ENCODE results near the gene RFFL. TPM values are rescaled to one million over a fixed set of nuclear protein-coding genes. Genes with fewer than 3 reads are reported as not detected.
"Not testable (repeated sequence)": the region's sequence is repeated elsewhere in the genome, so short reads cannot be mapped to it uniquely, and the experiment has no call there.

RFFL gene
- total RNA-seq, 4 donors from 2014 or later: 51.1 to 145 (median 96.1) TPM

DNA sequence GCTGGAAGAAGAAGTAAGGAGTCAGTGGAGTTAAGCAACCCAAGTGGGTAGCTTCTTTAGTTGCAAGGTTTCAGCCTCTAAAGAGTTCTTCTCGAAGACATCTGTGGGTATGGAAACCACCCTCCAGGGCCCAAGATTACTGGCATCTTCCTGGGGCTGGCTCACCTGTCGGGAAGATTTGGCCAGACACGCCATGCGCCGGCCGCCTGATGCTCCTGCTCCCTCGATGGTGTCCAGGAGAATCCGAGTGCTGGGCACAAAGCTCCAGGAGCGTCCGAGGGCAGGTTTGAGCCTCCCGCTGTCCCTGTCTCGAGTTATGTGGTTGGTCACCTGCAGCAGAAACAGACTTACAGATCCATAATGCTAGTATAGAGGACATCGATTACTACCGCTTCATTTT lies 37.5 kb upstream of the RFFL start:
- no peaks in the 10 kb centered on the region for H3K9me3 ChIP-seq
- H3K4me3 ChIP-seq (replicated peaks in 1 of 3): no peak overlapping the region
- WGBS, 2 donors: 97 to 99% methylated on average over 10 to 14 of the region's 14 CpGs
- intact Hi-C loops (cut with DNase I): no loop called here
- no peak overlapping the region for H3K27ac ChIP-seq
- H3K27me3 ChIP-seq: no peaks in the 10 kb centered on the region
- peaks cover 17 to 26% of the 10 kb centered on the region in 2 donors for H3K36me3 ChIP-seq
- TF ChIP-seq POLR2A (IDR thresholded peaks at IDR 0.05): no peak
- TF ChIP-seq, protein P1, sequence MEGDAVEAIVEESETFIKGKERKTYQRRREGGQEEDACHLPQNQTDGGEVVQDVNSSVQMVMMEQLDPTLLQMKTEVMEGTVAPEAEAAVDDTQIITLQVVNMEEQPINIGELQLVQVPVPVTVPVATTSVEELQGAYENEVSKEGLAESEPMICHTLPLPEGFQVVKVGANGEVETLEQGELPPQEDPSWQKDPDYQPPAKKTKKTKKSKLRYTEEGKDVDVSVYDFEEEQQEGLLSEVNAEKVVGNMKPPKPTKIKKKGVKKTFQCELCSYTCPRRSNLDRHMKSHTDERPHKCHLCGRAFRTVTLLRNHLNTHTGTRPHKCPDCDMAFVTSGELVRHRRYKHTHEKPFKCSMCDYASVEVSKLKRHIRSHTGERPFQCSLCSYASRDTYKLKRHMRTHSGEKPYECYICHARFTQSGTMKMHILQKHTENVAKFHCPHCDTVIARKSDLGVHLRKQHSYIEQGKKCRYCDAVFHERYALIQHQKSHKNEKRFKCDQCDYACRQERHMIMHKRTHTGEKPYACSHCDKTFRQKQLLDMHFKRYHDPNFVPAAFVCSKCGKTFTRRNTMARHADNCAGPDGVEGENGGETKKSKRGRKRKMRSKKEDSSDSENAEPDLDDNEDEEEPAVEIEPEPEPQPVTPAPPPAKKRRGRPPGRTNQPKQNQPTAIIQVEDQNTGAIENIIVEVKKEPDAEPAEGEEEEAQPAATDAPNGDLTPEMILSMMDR (IDR thresholded peaks at IDR 0.05): no peak
- DNase-seq: no peak
- no peaks in the 10 kb centered on the region for H3K4me1 ChIP-seq

DNA sequence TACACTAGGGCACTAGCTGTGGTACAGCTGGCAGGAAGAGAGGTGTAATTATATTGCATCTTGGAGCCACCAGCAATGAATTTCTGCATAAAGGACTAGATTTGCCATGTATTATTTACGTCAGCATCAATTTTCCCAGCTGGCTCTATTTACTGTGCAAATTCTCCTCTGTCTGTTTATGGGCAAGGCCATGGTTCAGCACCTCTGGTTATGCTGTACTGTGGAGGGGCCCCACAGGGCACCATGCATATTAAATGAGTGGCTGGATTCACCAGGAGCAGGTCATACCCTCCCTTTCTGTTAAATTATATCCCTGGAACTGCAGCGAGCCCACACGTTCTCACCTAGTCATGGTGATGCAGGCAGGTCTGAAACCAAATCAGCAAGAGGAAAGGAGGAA lies 36.4 kb upstream of the RFFL start:
- Histone ChIP-seq H3K27me3 (no peaks in the 10 kb centered on the region), H3K4me3 (replicated peaks in 1 of 3) (no peak overlapping the region), H3K27ac (no peak overlapping the region), H3K36me3 (peaks cover 13 to 23% of the 10 kb centered on the region in 2 donors), H3K9me3 (no peaks in the 10 kb centered on the region), H3K4me1 (no peaks in the 10 kb centered on the region)
- TF ChIP-seq, protein P1 (IDR thresholded peaks at IDR 0.05): no peak
- no peak for TF ChIP-seq POLR2A (IDR thresholded peaks at IDR 0.05)
- no peak for DNase-seq
- intact Hi-C loops (cut with DNase I): no loop called here
- 92 to 95% methylated on average over 3 of the region's 3 CpGs for WGBS, 2 donors

DNA sequence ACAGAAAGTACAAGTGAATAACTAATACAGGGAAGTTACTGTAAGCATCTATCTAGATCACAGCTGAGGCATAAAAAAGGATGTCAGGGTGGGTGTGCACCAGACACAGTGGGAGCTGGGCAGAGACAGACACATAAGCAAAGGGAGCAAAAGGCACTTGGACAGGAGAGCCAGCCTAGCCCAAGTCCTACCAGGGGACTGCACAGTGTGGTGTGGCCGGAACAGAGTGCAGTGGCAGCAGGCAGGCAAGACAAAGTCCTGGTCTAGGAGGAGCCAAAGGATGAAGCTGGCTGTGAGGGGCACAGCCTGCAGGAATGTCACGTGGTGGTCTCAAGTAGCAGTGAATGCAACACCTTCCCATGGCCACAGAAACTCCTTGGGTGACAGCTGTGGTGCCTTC lies 34.3 kb upstream of the RFFL start:
- Histone ChIP-seq H3K36me3 (peaks cover 13 to 18% of the 10 kb centered on the region in 2 donors), H3K4me1 (no peaks in the 10 kb centered on the region), H3K9me3 (no peaks in the 10 kb centered on the region), H3K4me3 (replicated peaks in 1 of 3) (no peak overlapping the region), H3K27ac (no peak overlapping the region), H3K27me3 (no peaks in the 10 kb centered on the region)
- TF ChIP-seq, protein P1 (IDR thresholded peaks at IDR 0.05): no peak
- no peak for TF ChIP-seq POLR2A (IDR thresholded peaks at IDR 0.05)
- intact Hi-C loops (cut with DNase I): no loop called here
- 85 to 90% methylated on average over 2 of the region's 2 CpGs for WGBS, 2 donors
- no peak for DNase-seq

DNA sequence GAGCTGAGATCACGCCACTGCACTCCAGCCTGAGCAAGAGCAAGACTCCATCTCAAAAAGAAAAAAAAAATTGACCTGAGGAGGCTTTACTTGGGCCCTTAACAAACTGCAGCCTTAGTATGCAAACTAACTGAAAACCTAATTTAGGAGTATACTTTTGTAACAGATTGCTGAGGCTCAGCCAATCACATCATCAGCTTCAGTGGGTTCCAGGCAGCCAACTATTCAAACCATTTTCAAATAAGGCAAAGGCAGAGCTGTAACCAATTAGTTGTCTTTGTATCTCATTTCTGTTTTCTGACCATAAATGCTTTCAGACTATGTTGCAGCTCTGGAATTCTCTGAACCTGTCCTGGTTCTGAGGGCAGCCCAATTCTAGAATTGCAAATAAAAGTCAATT lies 32.2 kb upstream of the RFFL start:
- no peaks in the 10 kb centered on the region for H3K27me3 ChIP-seq
- no peak for DNase-seq
- TF ChIP-seq, protein P1 (IDR thresholded peaks at IDR 0.05): no peak
- intact Hi-C loops (cut with DNase I): no loop called here
- no peak overlapping the region for H3K27ac ChIP-seq
- no peaks in the 10 kb centered on the region for H3K9me3 ChIP-seq
- WGBS, 2 donors: 100% methylated on average over 1 of the region's 1 CpG
- H3K4me3 ChIP-seq (replicated peaks in 1 of 3): no peak overlapping the region
- H3K4me1 ChIP-seq: no peaks in the 10 kb centered on the region
- peaks cover 11 to 15% of the 10 kb centered on the region in 2 donors for H3K36me3 ChIP-seq

DNA sequence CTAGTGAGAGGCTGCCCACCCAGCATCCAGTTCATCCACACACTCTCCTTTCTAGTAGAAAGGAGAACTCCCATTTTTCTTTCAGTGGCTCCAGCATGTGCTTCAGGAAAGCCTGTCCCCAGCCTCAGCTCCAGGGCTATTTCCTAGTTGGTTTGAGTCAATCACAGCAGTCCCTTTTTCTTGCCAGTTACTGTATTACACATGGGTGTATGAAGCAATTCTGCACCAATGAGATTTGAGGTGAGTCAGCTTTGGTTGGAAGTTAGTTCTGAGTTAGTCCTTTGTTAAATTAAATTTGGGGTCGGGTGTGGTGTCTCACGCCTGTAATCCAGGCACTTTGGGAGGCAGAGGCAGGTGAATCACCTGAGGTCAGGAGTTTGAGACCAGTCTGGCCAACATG lies 31.4 kb upstream of the RFFL start:
- TF ChIP-seq, protein P1 (IDR thresholded peaks at IDR 0.05): no peak
- TF ChIP-seq POLR2A (IDR thresholded peaks at IDR 0.05): no peak
- intact Hi-C loops (cut with DNase I): loop anchor here (5.0 kb wide), 1 partner anchor 98 kb away; no protein-coding TSS in a partner anchor
- WGBS, 2 donors: 86 to 100% methylated on average over 2 of the region's 2 CpGs
- Histone ChIP-seq H3K4me1 (peaks cover 0 to under 1% of the 10 kb centered on the region in 2 donors), H3K27ac (no peak overlapping the region), H3K36me3 (peaks cover 2 to 7% of the 10 kb centered on the region in 2 donors), H3K4me3 (replicated peaks in 1 of 3) (no peak overlapping the region), H3K27me3 (no peaks in the 10 kb centered on the region), H3K9me3 (no peaks in the 10 kb centered on the region)
- no peak for DNase-seq

DNA sequence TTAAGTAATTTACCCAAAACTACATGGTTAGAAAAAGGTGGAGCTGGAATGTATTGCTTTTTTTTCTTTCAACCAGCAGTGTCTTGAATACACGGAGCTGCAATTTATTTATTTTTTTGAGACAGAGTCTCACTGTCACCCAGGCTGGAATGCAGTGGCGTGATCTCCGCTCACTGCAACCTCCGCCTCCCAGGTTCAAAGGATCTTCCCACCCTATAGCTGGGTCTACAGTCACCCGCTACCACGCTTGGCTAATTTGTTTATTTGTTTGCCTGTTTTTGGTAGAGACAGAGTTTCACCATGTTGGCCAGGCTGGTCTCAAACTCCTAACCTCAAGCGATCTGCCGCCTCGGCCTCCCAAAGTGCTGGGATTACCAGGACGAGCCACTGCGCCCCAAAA lies 27.2 kb upstream of the RFFL start:
- intact Hi-C loops (cut with DNase I): loop anchor here (5.0 kb wide), 1 partner anchor 93 kb away; no protein-coding TSS in a partner anchor
- H3K9me3 ChIP-seq; DNase-seq; H3K36me3 ChIP-seq; H3K27ac ChIP-seq; H3K4me3 ChIP-seq (replicated peaks in 1 of 3); H3K27me3 ChIP-seq: not testable (repeated sequence)
- WGBS, 2 donors: 93 to 94% methylated on average over 11 of the region's 11 CpGs
- peaks cover 8 to 20% of the 10 kb centered on the region in 2 donors for H3K4me1 ChIP-seq
